Uterus (tissue), 2 donors: Measurements from ENCODE around the gene SPINK7.

Source experiments
- POLR2A ChIP-seq, 2 donors: fragments of 450-650 bp; IDR thresholded peaks; one replicate each; pipeline ENCODE4 v1.6.1; 2016; ENCODE audit warnings: antibody characterized with exemption in 2 of 2, mild to moderate bottlenecking in 1 of 2, moderate library complexity in 1 of 2
- TF ChIP-seq, protein P1 (sequence below), 4 experiments: fragments of 200-600 bp in 2 of 4; fragments of 450-650 bp in 2 of 4; sonication (generic) in 2 of 4; IDR thresholded peaks; one replicate each; pipeline ENCODE4 v1.5.1; 2016 to 2019; ENCODE audit warnings: antibody characterized with exemption in 4 of 4, mild to moderate bottlenecking in 2 of 4, moderate library complexity in 1 of 4

DNA sequence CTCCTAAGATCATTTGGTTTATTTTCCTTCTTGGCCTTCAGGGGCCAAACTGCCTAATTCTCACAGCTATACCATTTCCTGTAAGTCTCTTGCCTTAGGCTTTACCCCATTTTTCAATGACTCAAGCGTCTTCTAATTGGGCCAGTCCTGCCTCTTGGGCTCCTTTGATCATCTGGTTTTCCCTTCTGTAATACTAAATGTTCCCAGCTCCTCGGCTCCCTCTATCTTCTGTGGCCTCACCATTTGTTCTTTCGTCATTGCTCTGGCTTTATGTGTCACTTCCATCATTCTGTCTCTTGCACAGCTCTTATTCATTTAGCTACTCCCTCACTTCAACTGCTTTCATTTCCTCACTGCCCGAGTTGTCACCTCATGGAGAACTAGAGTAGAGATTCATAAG is 14.5 kb upstream of the SPINK7 start:
- TF ChIP-seq, protein P1, sequence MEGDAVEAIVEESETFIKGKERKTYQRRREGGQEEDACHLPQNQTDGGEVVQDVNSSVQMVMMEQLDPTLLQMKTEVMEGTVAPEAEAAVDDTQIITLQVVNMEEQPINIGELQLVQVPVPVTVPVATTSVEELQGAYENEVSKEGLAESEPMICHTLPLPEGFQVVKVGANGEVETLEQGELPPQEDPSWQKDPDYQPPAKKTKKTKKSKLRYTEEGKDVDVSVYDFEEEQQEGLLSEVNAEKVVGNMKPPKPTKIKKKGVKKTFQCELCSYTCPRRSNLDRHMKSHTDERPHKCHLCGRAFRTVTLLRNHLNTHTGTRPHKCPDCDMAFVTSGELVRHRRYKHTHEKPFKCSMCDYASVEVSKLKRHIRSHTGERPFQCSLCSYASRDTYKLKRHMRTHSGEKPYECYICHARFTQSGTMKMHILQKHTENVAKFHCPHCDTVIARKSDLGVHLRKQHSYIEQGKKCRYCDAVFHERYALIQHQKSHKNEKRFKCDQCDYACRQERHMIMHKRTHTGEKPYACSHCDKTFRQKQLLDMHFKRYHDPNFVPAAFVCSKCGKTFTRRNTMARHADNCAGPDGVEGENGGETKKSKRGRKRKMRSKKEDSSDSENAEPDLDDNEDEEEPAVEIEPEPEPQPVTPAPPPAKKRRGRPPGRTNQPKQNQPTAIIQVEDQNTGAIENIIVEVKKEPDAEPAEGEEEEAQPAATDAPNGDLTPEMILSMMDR (IDR thresholded peaks at IDR 0.05) = no peak
- TF ChIP-seq POLR2A (IDR thresholded peaks at IDR 0.05) = no peak
